Glomerular endothelial cell (primary cell): ENCODE data around the gene DOCK10. TPM values are rescaled to one million over a fixed set of nuclear protein-coding genes. Genes with fewer than 3 reads are reported as not detected.

ENCODE experiments used
- DNase-seq: peaks from one replicate; pipeline ENCODE4 v3.0.0-alpha.2; 2011; ENCODE audit warnings: low read depth, low spot score; ENCODE audit errors: extremely low read depth
- total RNA-seq: library from RNA; depleted of rRNA; stranded (reverse); fragments of >200 nt; gene quantifications from 2 replicates; pipeline ENCODE4 v1.2.3, GENCODE V29; 2015

The DOCK10 gene
- total RNA-seq, 1 donor from 2014 or later: 25.5 TPM

DNA sequence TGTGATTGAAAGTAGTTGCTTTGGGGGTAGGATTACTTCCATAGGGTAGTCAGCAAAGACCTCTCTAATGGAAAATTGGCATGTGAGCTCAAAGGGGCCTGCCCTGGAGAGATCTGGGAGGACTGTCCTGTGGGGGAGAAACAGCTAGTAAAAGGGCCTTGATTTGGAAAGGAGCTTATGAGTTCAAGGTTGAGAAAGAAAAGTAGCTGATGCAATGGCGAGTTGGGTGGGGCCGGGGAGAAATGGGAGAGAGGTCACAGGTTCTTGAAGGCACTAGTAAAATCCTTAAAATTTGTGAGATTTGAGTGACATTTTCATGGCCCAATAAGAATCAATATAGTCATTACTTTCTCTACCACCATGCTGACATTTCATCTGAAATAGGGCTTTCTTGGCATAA lies 244.1 kb downstream of the DOCK10 start:
- DNase-seq: no peak

- DNase-seq: no peak
Measured at GRCh38 chr2:224796695-224797305, 245.5 kb downstream of the DOCK10 start.

DNA sequence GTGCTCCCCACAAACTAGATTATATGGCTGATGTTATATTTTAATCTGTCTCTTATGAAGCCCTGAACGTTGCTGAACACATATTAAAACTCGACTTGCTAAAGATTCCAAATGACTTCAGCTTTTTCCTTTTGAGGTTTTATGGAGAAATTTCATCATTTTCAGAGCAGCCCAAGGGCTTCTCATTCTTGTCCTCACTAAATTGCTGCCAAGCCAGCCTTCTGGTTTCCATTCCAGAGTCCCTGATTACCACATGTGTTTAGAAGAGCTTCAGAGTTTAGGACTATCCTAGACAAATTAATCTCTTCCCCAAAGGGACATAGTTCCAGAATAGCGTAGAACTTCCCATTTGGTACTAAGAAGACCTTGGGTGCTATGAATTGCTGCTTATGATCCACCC lies 248.3 kb downstream of the DOCK10 start:
- no peak for DNase-seq

GRCh38 chr2:224786848-224787247 lies 255.4 kb downstream of the DOCK10 start:
- DNase-seq: no peak

DNA sequence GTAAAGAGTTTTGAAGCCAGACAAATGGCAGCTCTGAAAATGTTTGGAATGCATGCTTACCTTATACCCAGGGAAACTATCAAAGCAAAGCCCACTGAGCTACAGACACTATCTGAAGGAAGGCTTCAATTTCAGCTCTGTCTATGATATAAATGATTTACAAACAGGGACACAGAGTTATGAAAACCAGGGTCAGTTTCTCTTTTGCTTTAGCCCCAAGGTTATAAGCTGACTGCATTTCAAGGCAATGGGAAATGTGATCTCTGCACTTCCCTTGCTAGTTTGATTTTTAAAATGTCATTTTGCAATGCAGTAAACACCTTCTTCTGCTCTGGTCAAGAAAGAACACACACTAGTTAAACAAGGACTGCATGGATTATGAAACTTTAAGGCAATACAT lies 260.9 kb downstream of the DOCK10 start:
- DNase-seq: no peak

DNA sequence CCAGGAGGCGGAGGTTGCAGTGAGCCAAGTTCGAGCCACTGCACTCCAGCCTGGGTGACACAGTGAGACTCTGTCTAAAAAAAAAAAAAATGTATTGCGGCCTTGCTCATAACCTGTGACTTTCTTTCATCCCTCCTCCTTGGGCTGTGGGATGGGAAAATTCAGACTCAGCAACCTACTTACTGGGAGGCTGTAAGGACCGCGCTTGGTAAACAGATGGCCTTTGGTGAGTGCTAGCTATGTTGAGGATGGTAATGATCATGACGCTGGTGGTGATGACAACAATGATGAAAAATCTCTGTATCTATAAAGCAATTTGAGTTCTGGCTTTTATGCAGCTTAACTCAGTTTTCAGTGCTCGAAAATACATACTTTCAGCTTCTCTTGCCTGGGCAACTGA lies 261.4 kb downstream of the DOCK10 start:
- no peak for DNase-seq

DNA sequence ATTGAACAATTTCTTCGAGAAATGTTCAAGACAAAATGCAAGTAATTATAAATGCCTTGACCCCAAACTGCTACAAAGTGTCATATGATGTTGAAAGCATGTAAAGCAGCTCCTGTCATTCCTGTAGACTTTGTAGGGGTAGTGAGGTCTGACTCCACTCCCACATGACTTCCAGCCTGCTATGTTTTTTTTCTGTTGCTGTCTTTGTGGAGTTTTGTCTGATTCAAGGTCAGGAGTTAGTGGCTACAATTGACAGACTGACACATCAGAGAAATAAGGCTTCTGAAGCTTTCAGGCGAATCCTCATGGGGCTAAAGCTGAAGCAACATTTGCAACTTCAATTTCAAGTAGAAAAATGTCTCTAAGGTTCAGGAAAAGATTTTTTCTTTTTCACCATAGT lies 262.2 kb downstream of the DOCK10 start:
- DNase-seq: no peak

GRCh38 chr2:224778474-224778877 lies 263.8 kb downstream of the DOCK10 start:
- DNase-seq: peak; percentile 31

DNA sequence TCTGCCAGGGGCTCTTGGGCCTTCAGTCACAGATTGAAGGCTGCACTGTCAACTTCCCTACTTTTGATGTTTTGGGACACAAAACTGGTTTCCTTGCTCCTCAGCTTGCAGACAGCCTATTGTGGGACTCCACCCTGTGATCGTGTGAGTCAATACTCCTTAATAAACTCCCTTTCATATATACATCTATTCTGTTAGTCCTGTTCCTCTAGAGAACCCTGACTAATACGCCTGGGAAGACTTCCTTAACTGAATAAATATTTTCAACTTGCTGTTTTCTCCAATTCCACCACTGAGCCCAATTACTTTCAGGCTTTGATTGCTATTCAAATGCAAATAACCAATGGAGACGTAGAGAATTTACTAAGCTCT lies 264.7 kb downstream of the DOCK10 start:
- DNase-seq: no peak

- no peak for DNase-seq
Measured at GRCh38 chr2:224776795-224777558, 265.3 kb downstream of the DOCK10 start.

- DNase-seq: no peak
Measured at GRCh38 chr2:224775647-224776046, 266.6 kb downstream of the DOCK10 start.

DNA sequence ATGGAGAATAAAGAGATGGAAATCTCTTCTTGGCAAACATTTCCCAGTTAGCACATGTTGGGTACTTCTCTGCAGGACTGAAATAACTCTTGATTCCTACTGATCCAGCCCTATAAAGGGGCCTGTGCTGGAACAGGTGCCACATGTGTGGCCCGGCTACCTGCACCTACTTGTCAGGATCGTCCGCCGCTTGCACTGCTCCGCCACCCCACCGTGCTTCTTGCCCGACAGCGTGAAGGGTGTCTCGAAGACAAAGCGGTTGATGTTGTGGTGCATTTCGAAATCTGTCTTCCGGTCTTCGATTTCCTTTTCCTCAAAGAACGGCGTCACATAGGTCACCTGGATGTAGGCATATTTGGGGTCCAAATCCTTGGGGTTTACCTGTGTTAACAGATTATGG lies 267.5 kb downstream of the DOCK10 start:
- DNase-seq: no peak

DNA sequence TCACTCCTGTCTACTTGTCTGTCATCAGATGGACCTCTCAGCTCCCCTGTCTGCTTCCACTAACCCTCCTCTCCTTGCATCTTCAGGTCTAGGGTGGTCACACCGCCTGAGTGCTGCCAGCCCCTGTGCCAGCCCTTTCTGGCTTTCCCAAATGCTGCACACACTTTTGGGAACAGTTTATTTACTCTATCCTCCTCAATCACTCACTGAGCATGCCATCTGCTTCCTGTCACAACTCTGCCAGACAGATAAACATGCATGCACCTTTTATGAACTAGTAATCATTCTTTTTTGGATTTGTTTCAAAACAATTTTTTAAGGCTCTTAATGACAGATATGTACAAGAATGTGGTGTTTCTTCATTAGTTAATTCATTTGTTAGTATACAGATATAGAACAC lies 269.8 kb downstream of the DOCK10 start:
- no peak for DNase-seq

DNA sequence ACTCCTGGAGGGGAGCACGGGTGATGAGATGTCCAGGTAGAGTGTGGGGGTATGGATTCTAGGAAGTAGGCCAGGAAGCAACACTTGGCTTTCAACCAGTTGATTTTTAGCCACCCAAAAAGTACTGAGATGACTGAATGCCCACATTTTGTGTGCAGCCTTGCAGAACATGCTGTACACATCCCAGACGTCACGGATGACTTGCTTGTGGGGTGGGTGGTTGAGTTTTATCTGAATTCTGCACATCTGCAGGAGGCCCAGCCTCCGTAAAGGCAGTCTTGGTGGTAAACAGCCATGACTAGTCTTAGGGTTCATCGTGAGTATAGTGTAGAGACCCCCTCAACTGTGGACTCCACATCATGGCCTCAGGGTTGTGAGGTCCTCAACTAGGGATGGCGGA lies 272.8 kb downstream of the DOCK10 start:
- DNase-seq: no peak

DNA sequence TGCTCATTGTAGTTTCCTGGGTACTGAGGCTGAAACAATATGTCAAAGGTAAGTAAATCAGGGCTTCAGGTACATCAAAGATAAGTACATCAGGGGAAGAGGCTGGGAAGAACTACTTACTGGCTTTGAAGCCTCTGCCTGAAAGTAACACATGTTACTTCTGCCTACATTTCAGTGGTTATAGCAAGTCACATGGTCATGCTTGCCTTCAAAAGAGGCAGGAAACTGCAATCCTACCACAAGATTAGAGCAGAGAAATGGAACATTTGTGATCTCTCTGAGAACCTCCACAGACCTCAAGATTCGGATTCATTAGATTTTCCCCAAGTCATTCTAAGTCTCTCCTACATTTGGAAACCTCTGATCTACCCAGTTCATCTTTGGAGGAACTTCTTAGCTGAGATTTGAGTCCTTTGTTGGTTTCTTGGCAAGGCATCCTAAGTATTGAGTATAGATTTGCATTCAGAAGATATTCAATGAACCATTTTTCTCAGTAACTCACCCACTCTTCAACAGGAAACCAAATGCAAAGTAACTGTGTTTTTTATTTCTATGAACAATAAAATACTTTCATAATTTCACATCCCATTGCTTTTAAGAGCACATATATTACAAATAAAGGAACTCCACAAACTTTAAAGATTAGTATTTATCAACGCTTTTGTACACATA lies 277.6 kb downstream of the DOCK10 start:
- no peak for DNase-seq

GRCh38 chr2:224757934-224758548 lies 284.2 kb downstream of the DOCK10 start:
- no peak for DNase-seq

DNA sequence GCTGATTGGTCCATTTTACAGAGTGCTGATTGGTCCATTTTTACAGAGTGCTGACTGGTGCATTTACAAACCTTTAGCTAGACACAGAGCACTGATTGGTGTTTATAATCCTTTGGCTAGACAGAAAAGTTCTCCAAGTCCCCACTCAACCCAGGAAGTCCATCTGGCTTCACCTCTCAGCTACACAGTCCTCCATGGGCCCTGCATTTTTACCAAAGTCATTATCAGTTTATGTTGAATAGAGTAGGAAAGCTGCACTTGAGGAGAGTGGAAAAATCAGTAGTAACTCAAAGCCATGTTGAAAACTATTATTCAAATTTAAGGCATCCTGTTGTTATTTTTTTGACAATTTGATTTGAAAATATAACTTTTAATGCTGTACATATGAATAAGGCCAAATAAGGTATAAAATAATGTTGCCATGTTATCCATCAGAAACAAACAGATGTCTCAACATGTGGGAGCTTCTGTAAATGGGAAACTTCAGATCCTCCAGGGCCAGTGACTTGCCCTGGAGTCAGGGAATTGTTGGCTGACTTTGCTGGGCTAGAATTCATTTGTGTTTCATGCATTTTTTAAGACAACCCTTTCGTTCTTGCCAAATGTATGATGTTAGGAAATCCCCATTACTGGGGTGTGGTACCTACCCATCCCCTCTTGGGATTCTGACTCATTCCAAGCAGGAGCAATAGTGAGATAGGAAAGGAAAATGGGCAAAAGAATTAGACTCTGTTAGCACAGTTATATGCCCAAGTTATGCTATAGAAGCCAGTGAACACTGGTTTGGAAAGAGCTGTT lies 288.3 kb downstream of the DOCK10 start:
- DNase-seq: no peak

DNA sequence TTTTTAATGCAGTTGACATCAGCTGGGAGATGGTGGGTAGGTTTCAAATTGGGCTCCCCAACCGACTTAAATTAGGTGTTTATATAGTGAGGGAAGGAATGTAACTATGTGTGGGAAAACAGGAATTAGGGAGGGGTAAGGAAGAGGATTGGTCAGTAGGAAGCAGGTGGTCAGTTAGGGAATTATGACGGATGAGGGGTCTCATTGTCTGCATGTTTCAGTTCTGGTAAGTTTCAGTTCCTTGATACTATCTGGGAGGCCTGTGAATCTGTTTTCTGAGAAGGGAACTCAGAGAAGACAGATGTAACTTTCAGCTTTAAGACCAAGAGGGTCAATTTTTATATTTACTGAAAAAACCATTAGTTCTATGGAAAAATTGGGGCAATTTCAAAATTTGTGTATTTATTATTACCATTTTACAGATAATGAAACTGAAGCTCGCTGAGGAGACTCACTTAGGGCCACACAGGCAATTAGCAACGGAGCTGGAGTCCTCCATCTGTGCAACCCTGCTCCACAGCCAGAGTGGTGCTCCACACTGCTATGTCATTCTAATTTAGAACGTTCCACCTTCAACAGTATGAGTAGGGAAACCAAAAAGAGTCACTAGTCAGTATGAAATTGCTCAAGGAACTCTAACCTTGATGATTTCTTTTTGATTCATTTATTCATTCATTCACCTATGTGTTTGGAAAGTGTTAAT lies 290.1 kb downstream of the DOCK10 start:
- DNase-seq: no peak

GRCh38 chr2:224749136-224749535 lies 293.1 kb downstream of the DOCK10 start:
- DNase-seq: no peak

- no peak for DNase-seq
Measured at GRCh38 chr2:224747765-224748164, 294.5 kb downstream of the DOCK10 start.
